Stimulated activated CD8-positive, alpha-beta memory T cell treated with anti-CD3 and anti-CD28 coated beads, Interleukin-15, amount 100 ng/mL, for 48 hours (primary cell): ENCODE measurements around the gene ZNF394.
A peak's percentile ranks its signal among the peaks of the same experiment; 100 is the strongest.
"Not testable (repeated sequence)": the region's sequence is repeated elsewhere in the genome, so short reads cannot be mapped to it uniquely, and the experiment has no call there.

Source experiments
- DNase-seq, 2 donors: peaks; one replicate each; pipeline ENCODE4 v3.0.0-alpha.2; 2020; ENCODE audit warnings: low read depth in 2 of 2

ZNF394 gene

GRCh38 chr7:99499721-99500636, at the start of gene ZNF394:
TSS of gene ZNF394 (minus strand) at chr7:99500281. CDS start at chr7:99500093, 188 bp downstream.
- peak; percentile 80 to 86 for DNase-seq

- not testable (repeated sequence) for DNase-seq
These were observed 49.5 kb upstream of the ZNF394 start for GRCh38 chr7:99549545-99549944.

GRCh38 chr7:99545308-99545707, 45.2 kb upstream of the ZNF394 start:
- DNase-seq, result not testable (repeated sequence)

DNA sequence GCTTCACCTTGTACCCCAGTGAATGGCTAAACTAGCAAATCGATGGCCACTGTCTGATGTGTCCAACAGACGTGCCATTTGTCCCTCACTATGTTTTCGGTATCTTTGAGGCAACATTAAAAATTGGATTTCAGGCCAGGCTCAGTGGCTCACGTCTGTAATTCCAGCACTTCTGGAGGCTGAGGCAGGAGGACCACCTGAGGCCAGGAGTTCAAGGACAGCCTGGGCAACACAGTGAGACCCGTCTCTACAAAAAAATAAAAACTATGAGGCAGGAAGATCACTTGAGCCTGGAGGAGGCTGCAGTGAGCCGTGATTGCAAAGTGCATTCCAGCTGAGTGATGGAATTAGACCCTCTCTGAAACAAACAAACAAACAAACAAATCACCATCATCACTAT, 43.8 kb upstream of the ZNF394 start:
- DNase-seq, result no peak

DNA sequence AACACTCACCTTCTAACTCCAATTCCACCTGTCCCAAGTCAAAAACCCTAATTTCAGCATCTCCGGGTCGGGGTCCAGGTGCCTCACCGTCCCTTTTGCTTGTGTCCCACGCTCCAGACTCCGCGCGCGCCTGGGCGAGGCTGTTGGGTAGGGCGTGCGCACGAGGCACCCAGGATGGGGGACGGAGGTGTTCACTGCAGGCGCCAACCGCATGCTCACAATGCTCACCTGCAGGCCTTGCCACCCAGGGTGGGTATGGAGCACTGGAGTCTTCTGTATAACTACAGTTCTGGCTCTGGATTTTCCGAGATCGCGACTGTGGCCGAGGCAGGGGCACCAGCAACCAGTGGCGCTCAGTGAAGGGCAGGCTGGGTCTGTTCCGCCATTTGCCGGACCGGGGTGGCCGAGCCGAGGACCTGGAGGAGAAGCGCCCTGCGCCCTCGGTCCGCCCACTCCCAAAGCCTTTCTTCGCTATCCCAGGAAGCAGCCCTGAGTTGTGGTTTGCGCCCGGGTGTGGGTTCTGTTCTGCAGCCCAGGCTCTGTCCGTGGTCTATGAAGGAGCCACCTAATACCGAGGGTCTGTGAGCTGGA, 43.1 kb upstream of the ZNF394 start:
- no peak for DNase-seq

DNA sequence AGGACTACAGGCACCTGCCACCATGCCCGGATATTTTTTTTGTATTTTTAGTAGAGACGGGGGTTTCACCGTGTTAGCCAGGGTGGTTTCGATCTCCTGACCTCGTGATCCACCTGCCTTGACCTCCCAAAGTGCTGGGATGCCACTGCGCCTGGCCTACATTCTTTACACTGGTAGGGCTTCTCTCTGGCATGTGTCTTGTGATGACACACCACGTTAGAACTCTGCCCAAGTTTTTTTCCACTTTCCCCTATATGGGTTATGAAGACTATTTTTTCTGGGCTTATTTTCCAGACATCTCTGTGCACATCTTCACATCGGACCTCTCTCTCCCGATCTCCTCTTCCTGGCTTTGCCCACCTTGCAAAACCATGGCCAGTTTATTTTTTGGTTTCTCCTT, 41.1 kb upstream of the ZNF394 start:
- DNase-seq, result no peak

GRCh38 chr7:99540542-99540941, 40.5 kb upstream of the ZNF394 start:
- DNase-seq, result no peak

DNA sequence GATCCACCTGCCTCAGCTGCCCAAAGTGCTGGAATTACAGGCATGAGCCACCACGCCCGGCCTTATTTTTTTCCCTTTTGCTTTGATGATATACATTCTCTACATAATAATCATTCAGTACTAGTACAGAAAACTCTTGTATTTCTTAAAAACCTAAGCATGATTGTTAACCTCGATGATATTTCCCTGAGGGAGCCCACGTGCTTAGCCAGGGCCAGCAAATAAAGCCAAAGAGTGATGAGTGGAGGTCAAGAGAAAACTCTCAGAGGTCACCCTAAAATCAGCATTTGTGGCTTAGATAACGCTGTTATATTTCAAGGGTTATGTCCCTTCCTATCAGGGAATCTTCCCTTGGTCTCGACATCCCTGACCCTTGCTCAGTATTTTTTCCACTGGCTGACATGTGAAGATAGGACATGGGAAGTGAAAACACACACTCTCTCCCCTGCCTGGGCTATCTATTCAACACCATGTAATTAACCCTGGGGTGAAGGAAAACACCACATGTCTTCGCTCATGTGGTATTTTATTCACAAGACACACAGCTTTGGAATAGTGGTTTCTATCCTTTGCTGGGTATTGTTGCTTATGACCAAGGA, 39.2 kb upstream of the ZNF394 start:
- no peak for DNase-seq

DNA sequence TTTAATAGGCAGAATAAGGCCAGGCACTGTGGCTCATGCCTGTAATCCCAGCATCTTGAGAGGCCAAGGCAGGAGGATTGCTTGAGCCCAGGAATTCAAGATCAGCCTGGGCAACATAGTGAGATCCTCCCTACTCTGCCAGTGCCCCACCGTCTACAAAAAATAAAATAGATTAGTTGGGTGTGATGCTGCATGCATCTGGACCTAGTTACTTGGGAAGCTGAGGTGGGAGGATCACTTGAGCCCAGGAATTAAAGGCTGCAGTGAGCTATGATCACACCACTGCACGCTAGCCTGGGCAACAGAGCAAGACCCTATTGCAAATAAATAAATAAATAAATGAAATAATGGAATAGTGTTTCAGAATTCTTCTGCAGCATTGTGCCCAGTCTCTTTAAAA, 35.6 kb upstream of the ZNF394 start:
- no peak for DNase-seq

- no peak for DNase-seq
These were observed 31.3 kb upstream of the ZNF394 start for GRCh38 chr7:99531354-99531765.

DNA sequence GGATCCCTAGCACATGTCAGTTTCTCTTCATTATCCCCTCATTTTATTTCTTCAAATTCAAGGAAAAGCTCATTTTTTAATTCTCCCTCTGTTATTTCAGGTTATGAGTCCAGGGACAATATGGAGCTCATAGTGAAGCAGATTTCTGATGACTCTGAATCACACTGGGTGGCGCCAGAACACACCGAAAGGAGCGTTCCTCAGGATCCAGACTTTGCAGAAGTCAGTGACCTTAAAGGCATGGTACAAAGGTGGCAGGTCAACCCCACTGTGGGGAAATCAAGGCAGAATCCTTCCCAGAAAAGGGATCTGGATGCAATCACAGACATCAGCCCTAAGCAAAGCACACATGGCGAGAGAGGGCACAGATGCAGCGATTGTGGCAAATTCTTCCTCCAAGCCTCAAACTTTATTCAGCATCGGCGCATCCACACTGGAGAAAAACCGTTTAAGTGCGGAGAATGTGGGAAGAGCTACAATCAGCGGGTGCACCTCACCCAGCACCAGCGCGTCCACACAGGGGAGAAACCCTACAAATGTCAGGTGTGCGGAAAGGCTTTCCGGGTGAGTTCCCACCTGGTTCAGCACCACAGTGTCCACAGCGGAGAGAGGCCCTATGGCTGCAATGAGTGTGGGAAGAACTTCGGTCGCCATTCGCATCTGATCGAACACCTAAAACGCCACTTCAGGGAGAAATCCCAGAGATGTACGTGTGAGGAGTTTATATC, 25.8 kb upstream of the ZNF394 start:
- DNase-seq, result no peak

- DNase-seq, result no peak
These were observed 21.3 kb upstream of the ZNF394 start for GRCh38 chr7:99521399-99521798.

GRCh38 chr7:99514050-99514449, 14.0 kb upstream of the ZNF394 start:
- no peak for DNase-seq

DNA sequence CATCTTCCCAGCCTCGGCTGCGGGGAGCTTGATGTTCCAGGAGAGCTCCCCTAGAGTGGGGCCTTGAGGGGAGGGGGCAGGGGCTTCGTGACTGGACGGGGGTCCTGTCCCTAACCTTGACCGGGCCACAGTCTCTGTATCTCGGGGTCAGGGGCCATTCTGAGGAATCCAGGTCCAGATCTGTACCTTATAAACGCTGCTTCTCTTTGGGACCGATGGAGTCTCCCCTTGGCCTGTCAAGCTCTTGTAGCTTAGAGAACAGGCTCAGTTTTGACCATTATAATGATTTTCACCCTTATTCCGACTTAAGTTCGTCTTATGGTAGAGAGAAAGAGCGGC, 5.2 kb upstream of the ZNF394 start:
- no peak for DNase-seq

DNA sequence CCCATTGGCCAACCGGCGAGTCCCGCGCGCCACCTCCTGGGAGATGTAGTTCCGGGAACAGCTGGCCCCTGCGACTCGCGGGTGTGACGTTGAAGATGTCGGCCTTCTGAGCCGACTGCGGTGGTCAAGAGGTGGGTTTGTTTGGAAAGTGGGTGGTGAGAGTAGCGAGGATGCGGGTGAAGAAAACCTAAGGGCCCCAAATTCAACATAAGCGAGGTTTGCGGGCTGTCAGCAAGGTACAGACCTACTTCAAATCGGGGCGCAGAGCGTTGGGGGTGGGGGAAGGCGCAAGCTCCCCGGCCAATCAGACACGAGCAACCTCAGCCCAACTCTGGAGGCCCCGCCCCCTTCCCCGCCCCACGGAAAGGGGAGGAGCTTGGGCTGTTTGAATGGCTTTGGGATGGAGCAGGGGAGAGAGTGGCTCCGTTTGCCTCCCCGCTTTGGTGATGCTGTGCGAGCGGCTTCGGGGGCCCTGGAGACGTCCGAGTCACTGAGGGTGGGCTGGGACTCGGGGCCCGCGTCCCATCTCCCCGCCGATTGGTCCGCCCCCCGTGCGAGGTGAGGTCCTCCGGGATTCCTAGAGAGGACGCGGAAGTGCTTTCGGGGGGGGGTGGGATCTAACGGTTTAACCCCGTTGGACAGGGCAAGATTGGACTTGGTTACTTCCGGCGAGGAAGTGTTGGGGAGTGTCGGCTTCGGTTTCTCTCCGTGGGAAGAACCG, 4.7 kb upstream of the ZNF394 start, which contains the start of gene ZKSCAN5:
Gene ZKSCAN5, plus strand, starts transcription at position 60 of the 721 bp plus-strand sequence. CDS start 1,383 bp downstream, outside the sequence.
- DNase-seq, result peak; percentile 93 to 95

DNA sequence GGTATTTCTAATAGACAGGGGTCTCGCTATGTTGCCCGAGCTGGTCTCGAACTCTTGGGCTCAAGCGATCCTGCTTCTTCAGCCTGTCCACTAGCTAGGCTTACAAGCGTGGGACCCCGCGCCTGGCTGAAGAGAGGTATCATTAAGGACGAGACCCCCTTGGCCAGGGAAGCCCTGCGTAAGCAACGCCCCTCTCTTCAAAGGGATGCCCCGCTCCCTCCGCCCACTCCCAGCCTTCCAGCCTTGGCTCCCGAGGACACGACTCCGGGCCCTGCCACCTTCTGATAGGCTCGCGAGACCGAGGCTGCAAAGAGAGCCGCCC, 4.2 kb upstream of the ZNF394 start:
- no peak for DNase-seq

DNA sequence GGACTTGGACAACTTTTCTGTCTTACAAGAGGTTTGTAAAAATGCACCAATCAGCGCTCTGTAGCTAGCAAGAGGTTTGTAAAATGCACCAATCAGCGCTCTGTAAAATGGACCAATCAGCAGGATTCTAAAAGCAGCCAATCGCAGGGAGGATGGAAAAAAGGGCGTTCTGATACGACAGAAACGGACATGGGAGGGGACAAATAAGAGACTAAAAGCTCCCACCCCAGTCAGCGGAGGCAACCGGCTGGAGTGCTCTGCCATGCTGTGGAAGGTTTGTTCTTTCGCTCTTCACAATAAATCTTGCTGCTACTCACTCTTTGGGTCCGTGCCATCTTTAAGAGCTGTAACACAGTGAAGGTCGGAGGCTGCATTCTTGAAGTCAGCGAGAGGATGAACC, 1.2 kb upstream of the ZNF394 start:
- not testable (repeated sequence) for DNase-seq

- no peak for DNase-seq
These were observed 542 bp upstream of the ZNF394 start for GRCh38 chr7:99500637-99501009.

GRCh38 chr7:99499371-99499720, 735 bp downstream of the ZNF394 start:
- no peak for DNase-seq

DNA sequence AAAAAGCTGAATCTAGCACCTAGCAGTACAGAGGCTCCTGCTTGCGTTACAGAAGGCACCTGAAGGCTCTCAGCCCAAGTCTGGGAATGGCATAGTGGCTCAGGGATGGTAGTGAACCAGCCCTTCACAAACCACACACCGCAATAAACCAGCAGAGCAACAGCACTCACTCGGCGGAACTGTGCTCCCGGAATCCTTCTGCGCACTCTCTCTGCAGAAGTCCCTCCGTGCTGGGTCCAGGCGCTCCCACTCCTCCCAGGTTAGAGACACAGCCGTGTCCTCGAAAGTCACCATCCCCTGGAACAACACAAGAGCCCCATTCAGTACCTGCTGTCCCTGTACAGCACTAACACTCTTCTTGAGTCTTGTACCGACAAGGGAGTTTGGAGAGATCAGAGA, 1.5 kb downstream of the ZNF394 start:
- no peak for DNase-seq

- DNase-seq, result no peak
These were observed 2.1 kb downstream of the ZNF394 start for GRCh38 chr7:99497766-99498545.
